Keratinocyte (primary cell): ENCODE data around the gene UNC79. TPM values are rescaled to one million over a fixed set of nuclear protein-coding genes. Genes with fewer than 3 reads are reported as not detected.

Experiments used
- DNase-seq: peaks from one replicate; pipeline ENCODE4 v3.0.0-alpha.2; 2011; ENCODE audit warnings: low read depth, missing footprints, low spot score
- FAIRE-seq: peaks from 2 replicates; lab custom pipeline; 2011; peaks lifted over from hg19 to GRCh38; lab: Jason Lieb, UNC
- H2AFZ ChIP-seq: 2 replicates; pipeline ENCODE4 v1.6.0; 2012; ENCODE audit warnings: low read length, control low read depth, inconsistent platforms; ENCODE audit not compliant: control insufficient read depth
- H3K27ac ChIP-seq: 2 replicates; pipeline ENCODE4 v1.5.1; 2011; ENCODE audit warnings: low read length; ENCODE audit not compliant: control insufficient read depth, insufficient read depth
- H3K27me3 ChIP-seq: 3 replicates; pipeline ENCODE4 v1.6.0; 2011; ENCODE audit warnings: low read length; ENCODE audit not compliant: control insufficient read depth, insufficient read depth; ENCODE audit errors: extremely low read depth
- H3K36me3 ChIP-seq, 2 experiments: 2 replicates in 1 of 2; 3 replicates in 1 of 2; pipeline ENCODE4 v1.5.1; 2011; ENCODE audit warnings: low read length in 2 of 2, mild to moderate bottlenecking in 1 of 2; ENCODE audit not compliant: control insufficient read depth in 2 of 2, insufficient read depth in 2 of 2; ENCODE audit errors: extremely low read depth in 1 of 2
- H3K4me1 ChIP-seq: 3 replicates; pipeline ENCODE4 v1.5.1; 2011; ENCODE audit warnings: low read length; ENCODE audit not compliant: control insufficient read depth, insufficient read depth; ENCODE audit errors: extremely low read depth
- H3K4me2 ChIP-seq: 3 replicates; pipeline ENCODE4 v1.6.0; 2011; ENCODE audit warnings: low read depth, low read length; ENCODE audit not compliant: control insufficient read depth, insufficient read depth; ENCODE audit errors: extremely low read depth
- H3K4me3 ChIP-seq, 3 experiments: fragments of 200-600 bp in 1 of 3; sonication (generic) in 1 of 3; 2 replicates in 2 of 3; 3 replicates in 1 of 3; pipeline ENCODE4 v1.5.1; 2011 to 2016; ENCODE audit warnings: low read length in 3 of 3, mild to moderate bottlenecking in 3 of 3, control low read depth in 2 of 3, inconsistent platforms in 1 of 3, low read depth in 1 of 3, mixed read lengths in 1 of 3, mixed run types in 1 of 3, moderate library complexity in 1 of 3; ENCODE audit not compliant: control insufficient read depth in 2 of 3, insufficient read depth in 2 of 3; ENCODE audit errors: extremely low read depth in 1 of 3
- H3K79me2 ChIP-seq: 2 replicates; pipeline ENCODE4 v1.6.0; 2012; ENCODE audit warnings: low read length; ENCODE audit not compliant: control insufficient read depth, insufficient read depth
- H3K9ac ChIP-seq: 3 replicates; pipeline ENCODE4 v1.6.0; 2011; ENCODE audit warnings: low read length; ENCODE audit not compliant: control insufficient read depth, insufficient read depth; ENCODE audit errors: extremely low read depth
- H3K9me1 ChIP-seq: 3 replicates; pipeline ENCODE4 v1.6.0; 2011; ENCODE audit warnings: low read length; ENCODE audit not compliant: control insufficient read depth, insufficient read depth; ENCODE audit errors: extremely low read depth
- H3K9me3 ChIP-seq: 2 replicates; pipeline ENCODE4 v1.5.1; 2012; ENCODE audit warnings: low read depth, low read length; ENCODE audit not compliant: control insufficient read depth
- H4K20me1 ChIP-seq: 3 replicates; pipeline ENCODE4 v1.6.0; 2011; ENCODE audit warnings: low read length; ENCODE audit not compliant: control insufficient read depth, insufficient read depth; ENCODE audit errors: extremely low read depth
- EZH2 ChIP-seq: IDR thresholded peaks from one replicate; pipeline ENCODE4 v1.6.1; 2012; ENCODE audit warnings: inconsistent platforms, mild to moderate bottlenecking, low read length, moderate library complexity
- dilution Hi-C: fragments of 300-500 bp; cut with MboI; formaldehyde crosslinking; loops from one replicate; pipeline ENCODE4 v1.7.0; 2020; ENCODE audit warnings: low sequenced_read_pairs; ENCODE audit not compliant: extremely low pct_ligation_motif_present
- polyA plus RNA-seq, 5 experiments: library from polyadenylated mRNA; depleted of rRNA in 3 of 5; stranded (reverse) in 3 of 5; stranded (forward) in 1 of 5; unstranded in 1 of 5; fragments of >200 nt; gene quantifications; 1 replicate in 1 of 5; 2 replicates in 3 of 5; 3 replicates in 1 of 5; pipeline versions ENCODE4 v1.2.1 to v1.2.3, GENCODE V29; 2011 to 2012; ENCODE audit warnings: missing spikeins in 2 of 5, low read depth in 1 of 5, low replicate concordance in 1 of 5
- TF ChIP-seq, protein P1 (sequence below), 3 experiments: IDR thresholded peaks in 1 of 3; conservative IDR thresholded peaks in 1 of 3; optimal IDR thresholded peaks in 1 of 3; 2 replicates in 2 of 3; 3 replicates in 1 of 3; pipeline versions ENCODE3 to v1.5.1; 2011; ENCODE audit warnings: low read length in 3 of 3, mild to moderate bottlenecking in 3 of 3, moderate library complexity in 2 of 3, control low read depth in 1 of 3, inconsistent platforms in 1 of 3; ENCODE audit not compliant: insufficient read depth in 2 of 3; ENCODE audit errors: extremely low read depth in 1 of 3

Gene UNC79
- polyA plus RNA-seq, 1 donor (not counting 4 experiments of a cell fraction or from before 2014, with no cell fraction given), result 0.01 TPM

DNA sequence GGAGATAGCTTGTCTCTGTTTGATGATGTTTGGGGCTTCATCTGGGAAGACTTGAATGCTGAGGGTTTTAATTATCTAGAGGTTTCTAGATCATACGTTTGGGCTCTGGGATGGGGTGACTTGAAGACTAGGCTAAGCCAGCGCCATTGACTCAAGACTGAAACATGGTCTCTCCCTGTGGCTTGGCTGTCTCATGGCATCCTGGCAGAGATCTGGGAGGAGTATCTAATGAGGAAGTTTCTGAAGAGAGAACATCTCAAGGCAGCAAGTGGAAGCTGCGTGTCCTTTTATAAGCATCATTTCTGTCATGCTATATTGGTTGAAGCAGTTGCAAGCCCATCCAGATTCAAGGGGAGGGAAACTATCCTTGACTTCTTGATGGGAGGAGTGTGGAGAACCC lies 104.8 kb downstream of the UNC79 start:
- dilution Hi-C loops, result no loop called here

DNA sequence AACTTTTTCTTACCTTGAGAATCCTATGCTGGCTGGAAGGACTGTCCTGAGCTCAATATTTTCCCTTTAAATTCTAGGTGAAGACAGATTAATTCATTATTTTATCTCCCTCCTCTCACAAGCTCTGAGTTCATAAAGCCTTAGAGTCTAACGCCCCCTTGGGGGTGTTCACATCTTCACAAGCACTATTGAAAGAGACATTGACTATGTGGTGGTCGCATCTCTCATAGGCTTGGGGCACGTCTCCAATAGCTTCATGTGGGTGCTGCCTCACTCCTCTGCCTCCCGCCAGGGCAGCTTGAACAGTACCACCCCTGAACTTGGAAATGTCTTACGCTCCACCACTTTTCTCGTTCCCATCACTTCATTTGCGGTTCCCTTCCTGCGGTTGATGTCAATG lies 106.2 kb downstream of the UNC79 start:
- Histone ChIP-seq H3K4me3 (no peak overlapping the region), H4K20me1 (no peaks in the 10 kb centered on the region), H2AFZ (no peak overlapping the region), H3K36me3 (no peaks in the 10 kb centered on the region), H3K27me3 (no peaks in the 10 kb centered on the region), H3K79me2 (no peaks in the 10 kb centered on the region), H3K9me3 (no peaks in the 10 kb centered on the region), H3K9ac (no peak overlapping the region), H3K4me2 (no peak overlapping the region), H3K27ac (no peak overlapping the region), H3K9me1 (no peaks in the 10 kb centered on the region), H3K4me1 (peaks cover 17% of the 10 kb centered on the region)
- DNase-seq (no peak), FAIRE-seq (no peak)
- no peak for TF ChIP-seq EZH2
- TF ChIP-seq, protein P1, sequence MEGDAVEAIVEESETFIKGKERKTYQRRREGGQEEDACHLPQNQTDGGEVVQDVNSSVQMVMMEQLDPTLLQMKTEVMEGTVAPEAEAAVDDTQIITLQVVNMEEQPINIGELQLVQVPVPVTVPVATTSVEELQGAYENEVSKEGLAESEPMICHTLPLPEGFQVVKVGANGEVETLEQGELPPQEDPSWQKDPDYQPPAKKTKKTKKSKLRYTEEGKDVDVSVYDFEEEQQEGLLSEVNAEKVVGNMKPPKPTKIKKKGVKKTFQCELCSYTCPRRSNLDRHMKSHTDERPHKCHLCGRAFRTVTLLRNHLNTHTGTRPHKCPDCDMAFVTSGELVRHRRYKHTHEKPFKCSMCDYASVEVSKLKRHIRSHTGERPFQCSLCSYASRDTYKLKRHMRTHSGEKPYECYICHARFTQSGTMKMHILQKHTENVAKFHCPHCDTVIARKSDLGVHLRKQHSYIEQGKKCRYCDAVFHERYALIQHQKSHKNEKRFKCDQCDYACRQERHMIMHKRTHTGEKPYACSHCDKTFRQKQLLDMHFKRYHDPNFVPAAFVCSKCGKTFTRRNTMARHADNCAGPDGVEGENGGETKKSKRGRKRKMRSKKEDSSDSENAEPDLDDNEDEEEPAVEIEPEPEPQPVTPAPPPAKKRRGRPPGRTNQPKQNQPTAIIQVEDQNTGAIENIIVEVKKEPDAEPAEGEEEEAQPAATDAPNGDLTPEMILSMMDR (optimal IDR thresholded peaks at IDR 0.05 in 1 of 3, IDR thresholded peaks at IDR 0.05 in 1 of 3, conservative IDR thresholded peaks at IDR 0.05 in 1 of 3; ENCODE audit: extremely low read depth in 1 of 3, insufficient read depth in 2 of 3, low read length in 3 of 3), result peak in 2 of 3 experiments; percentile 6 to 26
- dilution Hi-C loops, result no loop called here

More for the DNA sequence above, 104.8 kb downstream of the UNC79 start:
- no peak overlapping the region for H3K27ac ChIP-seq
- no peak overlapping the region for H3K4me3 ChIP-seq
- no peaks in the 10 kb centered on the region for H3K79me2 ChIP-seq
- no peaks in the 10 kb centered on the region for H4K20me1 ChIP-seq
- H3K27me3 ChIP-seq, result no peaks in the 10 kb centered on the region
- DNase-seq (no peak), FAIRE-seq (no peak)
- no peaks in the 10 kb centered on the region for H3K9me1 ChIP-seq
- H3K9ac ChIP-seq, result no peak overlapping the region
- no peak overlapping the region for H2AFZ ChIP-seq
- TF ChIP-seq, protein P1 (optimal IDR thresholded peaks at IDR 0.05 in 1 of 3, IDR thresholded peaks at IDR 0.05 in 1 of 3, conservative IDR thresholded peaks at IDR 0.05 in 1 of 3; ENCODE audit: extremely low read depth in 1 of 3, insufficient read depth in 2 of 3, low read length in 3 of 3), result no peak
- no peak for TF ChIP-seq EZH2
- H3K36me3 ChIP-seq, result no peaks in the 10 kb centered on the region
- no peak overlapping the region for H3K4me2 ChIP-seq
- no peaks in the 10 kb centered on the region for H3K9me3 ChIP-seq
- H3K4me1 ChIP-seq, result peaks cover 17% of the 10 kb centered on the region
